OCI-LY7 (cell line): ENCODE data around the gene FAM193A.

Source experiments
- CTCF ChIP-seq: fragments of 200-600 bp; sonication (generic); conservative IDR thresholded peaks from 2 replicates; pipeline ENCODE4 v1.5.1; 2014; ENCODE audit warnings: mild to moderate bottlenecking, antibody characterized with exemption, low read length, moderate library complexity, mixed read lengths
- EZH2phosphoT487 ChIP-seq: fragments of 200-600 bp; sonication (generic); IDR thresholded peaks from 2 replicates; pipeline ENCODE4 v1.6.1; 2018; ENCODE audit warnings: low read depth, borderline replicate concordance, mild to moderate bottlenecking, mixed run types, antibody characterized with exemption, low read length, moderate library complexity, mixed read lengths

- no peak for TF ChIP-seq CTCF
- TF ChIP-seq EZH2phosphoT487: no peak
Measured at GRCh38 chr4:2572866-2573265, 36.4 kb downstream of the FAM193A start.
